SK-N-MC (cell line): ENCODE results near the gene NPIPB8.

Source experiments
- EZH2 ChIP-seq: fragments of 200-600 bp; sonication (generic); IDR thresholded peaks from one replicate; pipeline ENCODE4 v1.6.1; 2017; ENCODE audit warnings: antibody characterized with exemption
- POLR2AphosphoS5 ChIP-seq: IDR thresholded peaks from 2 replicates; pipeline ENCODE4 v1.6.1; 2012; ENCODE audit warnings: mild to moderate bottlenecking, low read depth, low read length, borderline replicate concordance

GRCh38 chr16:28590384-28591340 is 47.2 kb upstream of the NPIPB8 start:
- no peak for TF ChIP-seq POLR2AphosphoS5
- no peak for TF ChIP-seq EZH2
